IPS-NIHi7 (cell line): ENCODE data around the gene PPA2.
"Not testable (repeated sequence)": the region's sequence is repeated elsewhere in the genome, so short reads cannot be mapped to it uniquely, and the experiment has no call there.

Experiments used
- DNase-seq: peaks from one replicate; pipeline ENCODE4 v3.0.0; 2012; ENCODE audit warnings: mixed read lengths; ENCODE audit errors: extremely low spot score

The PPA2 gene

DNA sequence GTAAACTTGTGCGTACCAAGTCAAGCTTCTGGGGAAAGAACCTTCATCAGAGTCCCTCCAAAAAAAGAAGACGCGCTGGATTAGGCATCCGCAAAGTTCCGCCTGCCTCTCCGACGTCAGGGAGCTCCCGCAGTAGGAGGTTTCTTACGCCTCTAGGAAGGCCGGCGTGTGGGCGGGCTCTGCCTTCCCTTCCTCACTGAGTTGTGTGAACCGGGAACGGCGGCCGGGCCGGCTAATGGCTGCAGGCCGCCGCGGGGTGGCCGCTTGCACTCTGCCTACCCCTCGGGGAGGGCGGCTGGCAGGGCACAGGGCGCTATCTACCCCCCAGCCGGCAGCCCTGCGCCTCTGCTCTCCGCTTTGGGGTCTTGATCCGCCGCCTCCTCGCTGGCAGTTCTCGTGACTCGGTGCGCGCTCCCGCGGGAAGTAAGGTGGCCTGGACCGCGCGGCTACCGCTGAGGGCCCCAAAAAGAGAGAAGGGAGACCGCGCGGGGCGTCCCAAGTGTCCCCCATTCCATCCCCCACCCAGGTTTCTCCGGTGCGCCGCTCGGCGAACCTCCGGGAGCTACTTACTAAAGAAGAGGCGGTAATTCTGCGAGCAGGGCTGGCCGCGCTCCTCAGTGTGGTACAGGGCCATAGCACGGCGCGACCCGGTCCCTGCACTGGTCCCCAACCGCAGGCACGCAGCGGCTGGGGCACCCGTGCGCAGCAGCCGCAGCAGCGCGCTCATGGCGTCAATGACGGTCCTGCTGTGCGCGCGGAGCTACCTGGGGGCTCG, at the start of gene PPA2:
Gene PPA2, minus strand, starts transcription at position 739 of the 775 bp plus-strand sequence. Its CDS starts 12 bp downstream, at position 727.
- peak; percentile 93 for DNase-seq

- peak; percentile 57 for DNase-seq
These were observed 47.2 kb upstream of the PPA2 start for GRCh38 chr4:105520819-105521790.

DNA sequence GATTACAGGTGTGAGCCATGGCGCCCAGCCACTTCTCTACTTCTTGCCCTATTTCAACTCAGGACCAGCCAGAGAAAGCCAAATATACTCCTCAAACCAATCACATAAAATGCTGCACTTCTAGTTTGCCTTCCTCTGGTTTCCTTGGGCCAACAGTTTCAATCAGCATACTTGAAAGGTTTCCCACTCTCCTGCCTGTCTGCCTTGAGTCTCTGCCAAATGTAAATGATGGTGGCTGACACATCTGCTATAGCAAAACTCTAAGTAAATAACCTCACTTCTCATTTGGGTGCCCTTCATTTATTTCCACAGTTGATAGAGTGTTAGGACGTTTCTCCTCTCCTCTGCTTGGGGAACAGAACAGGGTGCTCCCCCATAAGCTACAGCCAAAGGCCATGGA, 36.4 kb upstream of the PPA2 start:
- DNase-seq = no peak

DNA sequence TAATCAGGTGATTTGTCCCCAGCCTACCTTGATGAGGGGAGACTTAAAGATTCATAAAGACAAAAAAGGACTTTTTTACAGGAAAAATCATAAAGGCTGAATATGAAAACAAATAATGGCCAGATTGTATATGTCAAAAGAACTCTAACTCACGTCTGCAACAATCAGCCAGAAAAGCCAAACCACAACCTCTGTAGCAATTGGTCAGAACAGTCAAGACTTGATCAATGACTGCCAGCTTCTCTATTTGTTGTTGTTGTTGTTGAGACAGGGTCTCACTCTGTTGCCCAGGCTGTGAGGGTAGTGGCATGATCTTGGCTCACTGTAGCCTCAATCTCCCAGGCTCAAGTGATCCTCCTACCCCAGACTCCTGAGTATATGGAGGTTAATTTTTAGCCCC, 35.9 kb upstream of the PPA2 start:
- no peak for DNase-seq

DNA sequence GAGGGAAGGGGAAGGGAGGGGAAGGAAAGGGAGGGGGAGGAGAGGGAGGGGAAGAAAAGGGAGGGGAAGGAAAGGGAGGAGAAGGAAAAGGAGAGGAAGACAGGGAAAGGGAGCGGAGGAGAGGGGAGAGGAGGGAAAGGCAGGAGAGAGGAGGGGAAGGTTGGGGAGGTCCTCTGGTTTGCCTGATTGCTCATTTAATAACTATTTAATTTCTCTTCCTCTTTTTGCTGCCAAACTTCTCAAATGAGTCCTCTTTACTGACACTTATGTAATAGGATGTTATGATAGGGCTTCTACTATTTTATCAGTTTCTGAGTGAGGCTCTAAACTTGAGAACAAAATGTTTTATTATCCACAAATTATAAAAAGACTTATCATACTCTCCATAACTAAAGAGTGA, 35.4 kb upstream of the PPA2 start:
- no peak for DNase-seq

GRCh38 chr4:105504744-105505143, 30.9 kb upstream of the PPA2 start:
- DNase-seq = no peak

GRCh38 chr4:105503484-105503883, 29.6 kb upstream of the PPA2 start:
- no peak for DNase-seq

DNA sequence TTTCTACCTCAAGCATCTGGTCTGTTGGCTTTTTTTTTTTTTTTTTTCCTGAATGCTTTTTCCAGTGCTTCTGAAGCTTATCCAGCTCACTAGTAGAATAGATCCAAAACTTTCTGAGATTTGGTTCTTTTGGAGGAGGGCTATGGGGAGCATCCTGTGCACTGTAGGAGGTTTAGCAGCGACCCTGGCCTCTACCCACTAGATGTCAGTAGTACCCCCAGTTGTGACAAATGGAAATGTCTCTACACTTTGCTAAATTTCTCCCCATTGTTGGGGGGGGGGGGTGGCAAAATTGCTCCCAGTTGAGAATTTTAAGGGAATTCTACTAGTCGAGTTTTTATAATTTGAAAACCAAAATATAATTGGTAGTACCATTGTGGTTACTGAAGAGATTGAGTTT, 23.0 kb upstream of the PPA2 start:
- DNase-seq = no peak

- no peak for DNase-seq
These were observed 21.8 kb upstream of the PPA2 start for GRCh38 chr4:105495667-105496066.

- DNase-seq = no peak
These were observed 16.7 kb upstream of the PPA2 start for GRCh38 chr4:105490523-105490922.

DNA sequence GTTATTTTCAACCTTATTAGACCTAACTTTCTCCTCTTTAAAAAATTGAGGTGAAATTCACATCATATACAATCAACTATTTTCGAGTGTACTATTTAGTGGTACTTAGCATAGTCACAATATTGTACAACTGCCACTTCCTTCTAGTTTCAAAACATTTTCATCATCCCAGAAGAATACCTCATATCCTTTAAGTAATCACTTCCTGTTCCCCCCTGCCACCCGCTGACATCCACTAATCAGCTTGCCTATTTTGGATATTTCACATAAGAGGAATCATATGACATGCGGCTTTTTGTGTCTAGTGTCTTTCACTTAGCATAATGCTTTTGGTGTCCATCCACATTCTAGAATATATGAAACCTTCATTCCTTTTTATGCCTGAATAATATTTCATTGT, 10.0 kb upstream of the PPA2 start:
- no peak for DNase-seq

- no peak for DNase-seq
These were observed 247 bp upstream of the PPA2 start for GRCh38 chr4:105474099-105474518.

DNA sequence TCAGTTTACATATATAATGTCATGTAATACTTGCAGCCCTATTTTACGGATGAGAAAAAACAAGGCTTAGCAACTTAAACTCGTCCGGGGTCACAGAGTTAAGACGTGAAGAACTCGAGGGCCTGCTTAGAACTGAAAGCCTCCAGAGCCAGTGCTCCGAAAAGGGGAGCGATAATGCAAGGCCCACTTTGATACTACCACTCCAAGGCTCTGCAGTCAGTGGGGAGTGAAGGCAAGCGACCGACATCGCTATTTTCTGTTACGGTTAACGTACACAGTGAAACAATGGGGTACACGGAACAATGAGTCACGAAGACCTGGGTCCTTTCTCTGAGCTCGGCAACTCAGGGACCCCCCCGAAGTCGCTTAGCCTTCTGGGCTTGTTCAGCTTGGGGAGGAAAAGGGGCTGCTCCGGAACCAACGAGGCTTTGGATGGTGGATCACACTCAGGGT, 965 bp downstream of the PPA2 start:
- DNase-seq = no peak

GRCh38 chr4:105471566-105472176, 2.2 kb downstream of the PPA2 start:
- peak; percentile 76 for DNase-seq

- no peak for DNase-seq
These were observed 3.1 kb downstream of the PPA2 start for GRCh38 chr4:105470766-105471165.

GRCh38 chr4:105469736-105470135, 4.1 kb downstream of the PPA2 start:
- no peak for DNase-seq

- DNase-seq = no peak
These were observed 7.3 kb downstream of the PPA2 start for GRCh38 chr4:105466580-105466979.

- not testable (repeated sequence) for DNase-seq
These were observed 9.3 kb downstream of the PPA2 start for GRCh38 chr4:105464563-105464962.

- DNase-seq = no peak
These were observed 11.3 kb downstream of the PPA2 start for GRCh38 chr4:105462576-105462975.

- DNase-seq = no peak
These were observed 12.1 kb downstream of the PPA2 start for GRCh38 chr4:105461621-105462382.

GRCh38 chr4:105461221-105461620, 12.6 kb downstream of the PPA2 start:
- no peak for DNase-seq
